Measurements from ENCODE around the gene CPED1.

The CPED1 gene

DNA sequence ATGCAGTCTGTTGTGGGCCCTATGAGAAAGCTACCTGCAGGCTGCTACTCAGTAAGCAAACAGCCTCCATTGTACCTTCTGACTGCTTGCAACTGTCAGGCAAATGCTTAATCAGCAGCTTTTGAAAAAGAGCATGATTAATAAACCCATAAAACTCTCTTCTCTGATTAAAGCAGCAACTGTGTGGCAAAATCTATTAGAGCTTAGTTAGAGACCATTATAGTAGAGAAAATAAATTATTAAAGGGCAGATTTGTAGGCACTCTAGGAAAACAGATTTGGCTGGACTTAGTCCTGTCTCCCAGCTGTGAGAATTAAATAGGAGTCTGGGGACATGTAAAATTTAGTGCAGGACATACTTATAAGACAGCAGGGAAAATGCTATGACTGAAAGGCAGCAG lies 207.8 kb downstream of the CPED1 start:
- H3K4me3 ChIP-seq (ENCODE audit: low read length), result no peak overlapping the region
- no peaks in the 10 kb centered on the region for H3K27me3 ChIP-seq (ENCODE audit: control insufficient read depth, insufficient read depth, low read length)
- H3K4me1 ChIP-seq (ENCODE audit: control insufficient read depth, insufficient read depth, low read length), result no peaks in the 10 kb centered on the region
- H3K9me3 ChIP-seq (ENCODE audit: control insufficient read depth, insufficient read depth, low read length), result no peaks in the 10 kb centered on the region
- no peak overlapping the region for H3K27ac ChIP-seq (ENCODE audit: low read length)
- no peaks in the 10 kb centered on the region for H3K36me3 ChIP-seq (ENCODE audit: control insufficient read depth, insufficient read depth, low read length)
- no peak for DNase-seq (ENCODE audit: low read depth, low spot score)

DNA sequence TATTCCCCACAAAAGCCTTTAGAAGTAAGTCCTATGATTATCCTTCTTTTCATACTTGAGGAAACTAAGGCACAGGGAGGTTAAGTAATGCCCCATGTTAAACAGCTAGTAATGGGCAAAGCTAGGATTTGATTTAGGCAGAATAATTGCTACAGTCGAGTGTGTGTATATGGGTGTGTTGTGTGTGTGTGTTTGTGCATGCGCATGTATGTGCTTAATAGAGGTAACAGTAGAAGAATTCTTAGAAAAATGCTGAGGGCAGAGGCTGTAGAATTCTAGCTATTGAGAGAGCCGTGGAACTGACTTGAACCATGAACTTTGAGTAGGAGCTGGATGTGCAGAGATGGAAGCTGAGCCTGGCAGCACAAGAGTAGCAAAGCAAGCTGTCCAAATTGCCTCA lies 208.9 kb downstream of the CPED1 start:
- no peak for DNase-seq (ENCODE audit: low read depth, low spot score)
- 0 out of 2 replicates have a peak, but pooled peaks cover 1% of the 10 kb centered on the region for H3K4me1 ChIP-seq (ENCODE audit: control insufficient read depth, insufficient read depth, low read length)
- H3K4me3 ChIP-seq (ENCODE audit: low read length), result no peak overlapping the region
- H3K27ac ChIP-seq (ENCODE audit: low read length), result no peak overlapping the region
- H3K27me3 ChIP-seq (ENCODE audit: control insufficient read depth, insufficient read depth, low read length), result no peaks in the 10 kb centered on the region
- 100% methylated on average over 2 of the region's 3 CpGs for WGBS (ENCODE audit: insufficient coverage, insufficient read length)
- H3K36me3 ChIP-seq (ENCODE audit: control insufficient read depth, insufficient read depth, low read length), result no peaks in the 10 kb centered on the region
- no peaks in the 10 kb centered on the region for H3K9me3 ChIP-seq (ENCODE audit: control insufficient read depth, insufficient read depth, low read length)

- Histone ChIP-seq H3K4me3 (ENCODE audit: low read length) (no peak overlapping the region), H3K9me3 (ENCODE audit: control insufficient read depth, insufficient read depth, low read length) (no peaks in the 10 kb centered on the region), H3K27ac (ENCODE audit: low read length) (no peak overlapping the region), H3K4me1 (ENCODE audit: control insufficient read depth, insufficient read depth, low read length) (0 out of 2 replicates have a peak, but pooled peaks cover 1% of the 10 kb centered on the region), H3K27me3 (ENCODE audit: control insufficient read depth, insufficient read depth, low read length) (no peaks in the 10 kb centered on the region), H3K36me3 (ENCODE audit: control insufficient read depth, insufficient read depth, low read length) (no peaks in the 10 kb centered on the region)
- no CpG with 5 or more reads among the region's 6 CpGs for WGBS (ENCODE audit: insufficient coverage, insufficient read length)
- no peak for DNase-seq (ENCODE audit: low read depth, low spot score)
Observed at GRCh38 chr7:121198502-121198901, 210.0 kb downstream of the CPED1 start.

GRCh38 chr7:121202125-121202524 lies 213.6 kb downstream of the CPED1 start:
- no peaks in the 10 kb centered on the region for H3K9me3 ChIP-seq (ENCODE audit: control insufficient read depth, insufficient read depth, low read length)
- peaks cover 1% of the 10 kb centered on the region; the same call in 1 of the 2 replicates for H3K4me1 ChIP-seq (ENCODE audit: control insufficient read depth, insufficient read depth, low read length)
- H3K4me3 ChIP-seq (ENCODE audit: low read length), result no peak overlapping the region
- no CpG with 5 or more reads among the region's 2 CpGs for WGBS (ENCODE audit: insufficient coverage, insufficient read length)
- H3K27me3 ChIP-seq (ENCODE audit: control insufficient read depth, insufficient read depth, low read length), result no peaks in the 10 kb centered on the region
- no peak for DNase-seq (ENCODE audit: low read depth, low spot score)
- H3K27ac ChIP-seq (ENCODE audit: low read length), result no peak overlapping the region
- H3K36me3 ChIP-seq (ENCODE audit: control insufficient read depth, insufficient read depth, low read length), result no peaks in the 10 kb centered on the region

- Histone ChIP-seq H3K9me3 (ENCODE audit: control insufficient read depth, insufficient read depth, low read length) (no peaks in the 10 kb centered on the region), H3K4me3 (ENCODE audit: low read length) (no peak overlapping the region), H3K27me3 (ENCODE audit: control insufficient read depth, insufficient read depth, low read length) (no peaks in the 10 kb centered on the region), H3K27ac (ENCODE audit: low read length) (no peak overlapping the region), H3K36me3 (ENCODE audit: control insufficient read depth, insufficient read depth, low read length) (no peaks in the 10 kb centered on the region), H3K4me1 (ENCODE audit: control insufficient read depth, insufficient read depth, low read length) (peaks cover 1% of the 10 kb centered on the region; the same call in 1 of the 2 replicates)
- DNase-seq (ENCODE audit: low read depth, low spot score), result no peak
- WGBS (ENCODE audit: insufficient coverage, insufficient read length), result no CpG with 5 or more reads among the region's 2 CpGs
Observed at GRCh38 chr7:121202834-121203233, 214.3 kb downstream of the CPED1 start.

- no peaks in the 10 kb centered on the region for H3K27me3 ChIP-seq (ENCODE audit: control insufficient read depth, insufficient read depth, low read length)
- H3K36me3 ChIP-seq (ENCODE audit: control insufficient read depth, insufficient read depth, low read length), result no peaks in the 10 kb centered on the region
- H3K27ac ChIP-seq (ENCODE audit: low read length), result no peak overlapping the region
- no peak overlapping the region for H3K4me3 ChIP-seq (ENCODE audit: low read length)
- WGBS (ENCODE audit: insufficient coverage, insufficient read length), result no CpG with 5 or more reads among the region's 1 CpG
- no peak for DNase-seq (ENCODE audit: low read depth, low spot score)
- H3K9me3 ChIP-seq (ENCODE audit: control insufficient read depth, insufficient read depth, low read length), result no peaks in the 10 kb centered on the region
- peaks cover 1% of the 10 kb centered on the region; the same call in 1 of the 2 replicates for H3K4me1 ChIP-seq (ENCODE audit: control insufficient read depth, insufficient read depth, low read length)
Observed at GRCh38 chr7:121204537-121204936, 216.0 kb downstream of the CPED1 start.

- Histone ChIP-seq H3K4me3 (ENCODE audit: low read length) (no peak overlapping the region), H3K27me3 (ENCODE audit: control insufficient read depth, insufficient read depth, low read length) (no peaks in the 10 kb centered on the region), H3K27ac (ENCODE audit: low read length) (no peak overlapping the region), H3K36me3 (ENCODE audit: control insufficient read depth, insufficient read depth, low read length) (no peaks in the 10 kb centered on the region), H3K9me3 (ENCODE audit: control insufficient read depth, insufficient read depth, low read length) (no peaks in the 10 kb centered on the region), H3K4me1 (ENCODE audit: control insufficient read depth, insufficient read depth, low read length) (peaks cover 1% of the 10 kb centered on the region; the same call in 1 of the 2 replicates)
- no peak for DNase-seq (ENCODE audit: low read depth, low spot score)
Observed at GRCh38 chr7:121205777-121206176, 217.3 kb downstream of the CPED1 start.

DNA sequence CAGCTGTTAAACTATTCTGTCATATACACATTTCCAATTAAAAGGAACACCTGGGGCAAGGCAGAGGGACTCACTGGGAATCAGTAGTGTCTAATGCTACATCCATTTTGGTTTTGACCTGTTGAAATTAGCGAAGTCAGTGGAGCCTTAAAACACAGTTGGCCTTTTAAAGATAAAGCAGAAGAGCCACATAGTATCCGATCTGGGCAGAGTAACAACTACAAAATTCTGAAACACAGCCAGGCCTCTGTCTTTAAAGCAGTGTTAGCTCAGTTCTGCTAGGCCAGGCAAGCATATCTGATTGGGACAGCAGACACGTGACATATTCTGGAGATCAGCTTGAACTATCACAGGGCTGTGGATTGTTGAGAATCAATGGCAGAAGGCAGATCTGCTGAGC lies 222.7 kb downstream of the CPED1 start:
- no peaks in the 10 kb centered on the region for H3K4me1 ChIP-seq (ENCODE audit: control insufficient read depth, insufficient read depth, low read length)
- H3K9me3 ChIP-seq (ENCODE audit: control insufficient read depth, insufficient read depth, low read length), result no peaks in the 10 kb centered on the region
- no peak overlapping the region for H3K27ac ChIP-seq (ENCODE audit: low read length)
- no peak for DNase-seq (ENCODE audit: low read depth, low spot score)
- no peaks in the 10 kb centered on the region for H3K27me3 ChIP-seq (ENCODE audit: control insufficient read depth, insufficient read depth, low read length)
- H3K4me3 ChIP-seq (ENCODE audit: low read length), result no peak overlapping the region
- WGBS (ENCODE audit: insufficient coverage, insufficient read length), result no CpG with 5 or more reads among the region's 3 CpGs
- H3K36me3 ChIP-seq (ENCODE audit: control insufficient read depth, insufficient read depth, low read length), result no peaks in the 10 kb centered on the region

- DNase-seq (ENCODE audit: low read depth, low spot score), result no peak
- no CpG with 5 or more reads among the region's 2 CpGs for WGBS (ENCODE audit: insufficient coverage, insufficient read length)
- Histone ChIP-seq H3K4me1 (ENCODE audit: control insufficient read depth, insufficient read depth, low read length) (no peaks in the 10 kb centered on the region), H3K9me3 (ENCODE audit: control insufficient read depth, insufficient read depth, low read length) (no peaks in the 10 kb centered on the region), H3K27me3 (ENCODE audit: control insufficient read depth, insufficient read depth, low read length) (no peaks in the 10 kb centered on the region), H3K4me3 (ENCODE audit: low read length) (no peak overlapping the region), H3K27ac (ENCODE audit: low read length) (no peak overlapping the region), H3K36me3 (ENCODE audit: control insufficient read depth, insufficient read depth, low read length) (no peaks in the 10 kb centered on the region)
Observed at GRCh38 chr7:121212036-121212435, 223.5 kb downstream of the CPED1 start.

- no peaks in the 10 kb centered on the region for H3K4me1 ChIP-seq (ENCODE audit: control insufficient read depth, insufficient read depth, low read length)
- no peaks in the 10 kb centered on the region for H3K9me3 ChIP-seq (ENCODE audit: control insufficient read depth, insufficient read depth, low read length)
- no peak overlapping the region for H3K27ac ChIP-seq (ENCODE audit: low read length)
- H3K4me3 ChIP-seq (ENCODE audit: low read length), result no peak overlapping the region
- no peaks in the 10 kb centered on the region for H3K27me3 ChIP-seq (ENCODE audit: control insufficient read depth, insufficient read depth, low read length)
- no CpG with 5 or more reads among the region's 2 CpGs for WGBS (ENCODE audit: insufficient coverage, insufficient read length)
- no peak for DNase-seq (ENCODE audit: low read depth, low spot score)
- H3K36me3 ChIP-seq (ENCODE audit: control insufficient read depth, insufficient read depth, low read length), result no peaks in the 10 kb centered on the region
Observed at GRCh38 chr7:121214657-121215056, 226.1 kb downstream of the CPED1 start.

DNA sequence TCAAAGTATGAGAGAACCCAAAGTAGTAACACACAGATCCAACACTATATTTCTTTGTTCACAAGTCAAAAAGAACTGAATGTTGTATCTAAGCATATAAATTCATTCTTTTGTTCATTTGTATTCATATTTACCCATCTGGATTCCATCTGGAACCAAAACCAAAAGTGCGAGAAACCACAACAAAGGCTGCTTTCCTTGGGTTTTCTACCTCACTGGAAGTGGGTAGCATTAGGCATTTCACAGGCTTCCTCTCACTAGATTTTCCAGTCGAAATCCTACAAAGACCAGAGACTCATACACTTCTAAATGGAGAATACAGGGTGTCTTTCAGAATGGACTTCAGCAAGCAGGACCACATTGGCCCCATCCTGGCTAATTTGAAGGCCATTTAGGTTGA lies 230.5 kb downstream of the CPED1 start:
- Histone ChIP-seq H3K27ac (ENCODE audit: low read length) (no peak overlapping the region), H3K9me3 (ENCODE audit: control insufficient read depth, insufficient read depth, low read length) (no peaks in the 10 kb centered on the region), H3K4me1 (ENCODE audit: control insufficient read depth, insufficient read depth, low read length) (no peaks in the 10 kb centered on the region), H3K27me3 (ENCODE audit: control insufficient read depth, insufficient read depth, low read length) (no peaks in the 10 kb centered on the region), H3K4me3 (ENCODE audit: low read length) (no peak overlapping the region), H3K36me3 (ENCODE audit: control insufficient read depth, insufficient read depth, low read length) (no peaks in the 10 kb centered on the region)
- no peak for DNase-seq (ENCODE audit: low read depth, low spot score)
- WGBS (ENCODE audit: insufficient coverage, insufficient read length), result no CpG with 5 or more reads among the region's 2 CpGs

All from iPS DF 6.9 (cell line).